ENCODE data around the gene CTDP1.

Gene CTDP1

DNA sequence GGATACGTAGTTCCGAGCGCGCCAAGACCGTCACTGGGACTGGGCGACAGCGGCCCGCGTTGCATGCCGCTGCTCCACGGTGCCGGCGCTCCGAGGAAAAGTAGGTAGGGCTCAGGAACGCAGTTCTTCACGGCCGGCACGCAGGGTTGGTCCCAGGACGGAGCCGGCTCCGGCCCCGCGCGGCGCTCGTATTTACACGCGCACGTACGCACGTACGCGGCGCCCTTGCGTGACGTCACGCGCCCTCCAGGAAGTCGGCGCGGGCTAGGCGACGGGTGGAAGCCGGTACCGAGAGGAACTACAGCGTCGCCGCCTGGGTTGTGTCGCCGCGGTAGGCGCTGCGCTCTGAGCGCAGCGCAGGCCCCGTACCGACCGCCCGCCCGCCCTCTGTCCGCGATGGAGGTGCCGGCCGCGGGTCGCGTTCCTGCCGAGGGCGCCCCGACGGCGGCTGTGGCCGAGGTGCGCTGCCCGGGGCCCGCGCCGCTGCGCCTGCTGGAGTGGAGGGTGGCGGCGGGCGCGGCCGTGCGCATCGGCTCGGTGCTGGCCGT, at the start of gene CTDP1:
Gene CTDP1 (plus strand): TSS at position 252 of the 548 bp plus-strand sequence. CDS start 145 bp downstream, at position 397.
- DNase-seq, result peak; percentile 92

DNA sequence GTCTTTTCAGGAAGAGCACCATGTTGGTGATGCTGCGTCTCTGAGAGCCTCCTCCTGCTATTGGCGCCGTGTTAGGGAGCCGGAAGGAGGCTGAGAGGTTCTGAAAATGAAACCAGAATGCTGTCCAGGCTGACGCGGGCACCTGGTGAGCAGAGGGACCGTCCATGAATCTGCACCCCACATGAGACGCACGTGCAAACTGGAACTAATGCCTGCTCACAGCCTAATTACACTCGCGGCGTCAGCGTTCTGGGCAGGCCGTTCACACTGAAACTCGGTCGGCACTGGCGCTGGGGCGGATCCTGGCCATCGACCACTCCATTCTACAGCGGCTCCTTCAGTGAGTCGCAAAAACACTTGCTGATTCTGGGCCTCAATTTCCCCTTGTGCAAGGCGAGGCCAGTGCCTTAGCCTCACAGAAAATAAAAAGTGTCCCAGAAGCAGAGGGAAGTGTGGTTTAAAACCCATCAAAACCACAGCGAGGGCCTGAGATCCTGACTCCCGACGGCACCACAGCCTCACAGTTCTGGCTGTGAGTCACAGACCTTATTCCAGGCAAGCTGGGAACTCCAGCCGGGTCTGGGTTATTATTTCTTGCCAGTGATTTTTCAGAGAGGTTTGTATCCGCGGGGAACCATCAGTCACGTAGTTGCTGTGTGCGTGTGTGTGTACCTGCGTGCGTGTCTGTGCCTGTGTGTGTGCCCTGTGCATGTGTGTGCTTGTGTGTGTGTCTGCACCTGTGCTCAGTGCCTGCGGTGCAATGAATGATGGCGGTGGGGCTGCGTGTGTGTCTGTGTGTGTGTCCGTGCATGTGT, 49.1 kb upstream of the CTDP1 start:
- DNase-seq, result no peak

GRCh38 chr18:79631096-79631507, 48.5 kb upstream of the CTDP1 start:
- no peak for DNase-seq

DNA sequence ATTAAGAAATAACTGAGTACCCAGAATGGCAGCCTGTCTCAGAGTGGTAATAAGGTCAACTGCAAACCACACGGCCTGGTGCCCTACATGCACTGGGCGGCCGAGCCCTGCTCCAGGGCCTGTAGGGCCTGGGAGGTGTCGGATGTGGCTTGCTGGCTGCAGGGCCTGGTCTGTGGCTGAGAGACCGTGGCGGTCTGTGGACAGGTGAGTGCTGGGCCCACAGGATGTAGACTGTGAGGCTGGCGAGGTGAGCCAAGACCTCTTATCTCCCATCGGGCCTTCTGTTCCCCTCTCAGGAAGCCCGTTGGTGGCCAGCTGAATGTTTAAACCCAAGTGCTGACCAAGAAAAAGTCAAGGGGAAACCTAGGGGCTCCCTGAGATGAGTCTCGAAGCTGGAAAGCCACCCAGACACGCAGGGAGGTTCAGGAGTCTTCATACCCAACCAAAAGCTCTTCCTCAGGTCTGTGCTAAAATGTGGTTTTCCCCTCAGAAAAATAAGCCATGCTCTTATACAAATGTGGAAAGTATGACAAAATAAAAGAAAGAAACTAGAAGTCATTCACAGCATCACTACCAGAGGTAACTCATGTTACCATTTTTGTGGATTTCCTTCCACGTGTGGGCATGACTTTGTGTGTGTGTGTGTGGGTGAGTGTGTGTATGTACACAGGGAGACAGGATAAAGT, 47.7 kb upstream of the CTDP1 start:
- no peak for DNase-seq

DNA sequence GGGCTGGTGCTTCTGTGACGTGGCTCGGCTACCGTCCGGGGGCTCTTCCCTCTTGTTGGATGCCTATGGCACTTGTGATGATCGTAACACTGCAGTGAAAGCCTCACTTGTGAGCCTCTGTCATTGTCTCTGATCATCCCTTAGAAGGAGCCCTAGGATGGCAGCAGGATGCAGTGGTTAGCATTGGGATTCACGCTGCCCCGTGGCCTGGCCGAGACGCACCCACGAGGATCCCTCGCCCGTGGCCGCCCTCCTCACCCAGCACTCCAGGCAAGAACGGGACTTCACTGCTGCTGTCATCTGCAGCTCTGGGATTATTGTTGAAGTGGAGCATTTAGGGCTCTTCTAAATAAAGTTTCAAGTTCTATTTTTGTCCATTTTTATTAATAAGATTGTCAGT, 46.8 kb upstream of the CTDP1 start:
- DNase-seq, result no peak

DNA sequence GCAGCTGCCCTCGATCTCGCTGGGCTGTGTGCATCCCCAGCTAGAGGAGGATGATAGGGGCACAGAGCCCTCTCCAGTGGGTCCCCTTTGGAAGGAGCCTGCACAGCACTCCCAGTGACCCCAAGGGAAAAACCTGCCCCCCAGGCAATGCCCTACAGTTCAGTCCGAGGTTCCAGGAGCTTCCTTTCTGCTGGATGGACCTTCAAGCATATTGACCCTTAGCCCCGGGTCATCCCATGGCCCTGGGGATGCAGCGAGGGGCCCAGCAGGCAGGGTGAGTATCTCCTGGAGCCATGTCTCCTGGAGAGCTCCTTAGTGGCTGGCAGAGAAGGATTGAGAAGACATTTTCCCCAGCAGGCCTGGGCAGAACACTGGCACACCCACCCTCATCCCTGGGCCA, 45.4 kb upstream of the CTDP1 start:
- DNase-seq, result no peak

DNA sequence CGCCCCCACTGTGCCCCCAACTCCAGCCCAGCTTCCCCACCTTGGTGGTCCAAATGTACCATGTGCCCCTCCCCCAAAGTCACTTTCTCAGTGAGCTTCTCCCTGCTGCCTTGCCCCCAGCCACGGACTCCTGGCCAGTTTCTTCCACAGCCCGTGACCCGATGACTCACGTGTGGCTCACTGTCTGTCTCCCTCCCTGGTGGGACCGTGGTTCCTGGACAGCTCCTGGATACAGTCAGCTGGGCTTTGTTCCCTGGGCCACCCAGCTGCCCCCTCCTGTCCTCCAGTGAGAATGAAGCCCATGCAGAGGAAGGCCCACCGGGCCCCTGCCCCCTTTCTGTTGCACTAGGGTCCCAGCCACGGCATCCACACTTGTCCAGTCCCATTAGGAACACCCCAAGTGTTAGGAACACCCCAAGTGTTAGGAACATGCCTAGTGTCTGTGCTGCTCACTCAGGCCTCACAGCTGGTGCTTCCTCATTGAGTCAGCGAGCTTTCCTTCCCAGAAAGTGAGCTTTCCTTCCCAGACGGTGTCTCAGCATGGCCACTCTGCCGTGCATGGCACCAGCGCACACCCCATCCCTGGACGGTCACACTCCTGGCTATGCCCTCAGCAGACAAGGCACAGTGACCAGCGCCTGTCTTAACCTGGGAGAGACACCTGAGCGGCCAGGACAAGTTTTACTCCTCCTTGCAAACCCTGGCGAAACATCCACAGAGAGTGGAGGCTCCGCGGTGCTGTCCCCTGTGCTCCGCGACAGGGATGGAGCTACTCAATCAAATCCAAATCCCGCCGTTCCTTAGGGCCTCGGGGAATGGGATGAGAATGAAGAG, 44.8 kb upstream of the CTDP1 start:
- no peak for DNase-seq

GRCh38 chr18:79635427-79635726, 44.2 kb upstream of the CTDP1 start:
- DNase-seq, result no peak

GRCh38 chr18:79637181-79637920, 42.3 kb upstream of the CTDP1 start:
- no peak for DNase-seq

DNA sequence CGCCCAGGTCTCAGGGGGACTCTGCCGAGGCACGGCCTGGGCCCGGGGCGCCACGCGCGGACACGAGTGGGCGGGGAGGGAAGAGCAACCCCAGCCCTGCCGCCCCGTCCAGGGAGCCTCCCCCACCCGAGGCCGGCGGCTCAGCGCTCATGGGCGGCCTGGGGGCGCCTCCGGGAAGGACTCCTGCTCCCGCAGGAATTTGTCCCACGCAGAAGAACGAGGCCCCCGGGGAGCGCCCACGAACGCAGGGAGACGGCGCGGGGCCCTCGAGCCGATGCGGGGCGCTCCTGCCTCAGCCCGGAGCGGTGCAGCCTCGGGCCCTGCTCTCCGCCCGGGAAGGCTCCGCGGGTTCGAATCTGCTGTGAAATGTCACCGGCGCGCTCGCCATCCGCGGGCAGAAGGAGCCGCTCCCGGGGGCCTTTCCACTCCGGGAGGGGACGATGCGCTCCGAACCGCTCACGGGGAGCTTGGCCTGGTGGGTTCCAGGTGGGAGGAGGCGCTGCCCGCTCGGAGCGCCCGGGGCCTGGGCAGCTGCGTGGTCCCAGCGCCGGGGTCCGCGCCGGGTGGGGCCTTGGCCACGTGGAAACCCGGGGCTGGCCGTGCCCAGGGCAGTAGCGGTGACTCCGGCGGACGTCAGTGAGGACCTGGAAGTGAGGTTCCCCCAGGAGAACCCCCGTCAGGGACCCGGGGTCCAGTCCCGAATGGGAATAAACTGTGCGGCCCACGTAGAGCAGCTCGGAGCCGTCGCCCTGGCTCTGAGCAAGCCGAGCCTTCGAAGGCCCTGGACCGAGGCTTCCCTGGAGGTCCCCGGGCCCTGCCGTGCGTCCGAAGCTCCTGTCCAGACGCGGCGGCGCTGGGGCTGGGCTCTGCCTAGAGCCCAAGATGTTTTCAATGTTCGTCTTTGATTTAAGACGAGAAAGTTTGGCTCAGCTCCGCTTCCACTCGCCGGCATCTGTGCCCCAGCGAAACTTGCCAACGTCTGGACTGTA, 41.4 kb upstream of the CTDP1 start:
- DNase-seq, result no peak

GRCh38 chr18:79639072-79639829, 40.4 kb upstream of the CTDP1 start:
- DNase-seq, result no peak

DNA sequence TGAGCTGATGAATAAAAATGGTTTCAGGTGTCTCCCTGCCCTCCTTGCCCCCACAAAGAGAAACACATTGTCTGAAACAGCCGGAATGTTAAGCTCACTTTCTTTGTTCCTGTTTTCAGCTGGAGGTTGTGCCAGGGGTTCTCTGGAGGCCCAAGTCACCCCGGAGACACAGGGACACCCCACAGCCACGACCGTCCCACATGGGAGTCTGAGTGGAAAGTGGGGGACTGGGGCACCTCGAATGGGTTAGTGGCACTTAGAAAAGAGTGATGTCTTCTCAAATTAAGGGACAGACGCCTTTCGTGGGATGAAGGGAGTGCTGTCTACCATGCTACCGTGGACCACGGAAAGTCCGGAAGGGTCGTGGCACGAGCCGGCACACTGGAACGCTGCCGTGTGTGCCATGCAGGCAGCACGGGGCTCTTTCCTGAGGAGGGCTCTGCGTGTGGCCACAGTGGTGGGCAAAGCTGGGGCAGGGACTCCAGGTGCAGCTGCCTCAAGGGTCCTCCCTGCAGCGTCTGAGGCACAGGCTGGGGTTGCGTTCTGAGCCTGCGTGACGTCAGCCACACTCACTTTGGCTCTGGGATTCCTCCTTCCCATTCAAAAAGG, 39.4 kb upstream of the CTDP1 start:
- no peak for DNase-seq

DNA sequence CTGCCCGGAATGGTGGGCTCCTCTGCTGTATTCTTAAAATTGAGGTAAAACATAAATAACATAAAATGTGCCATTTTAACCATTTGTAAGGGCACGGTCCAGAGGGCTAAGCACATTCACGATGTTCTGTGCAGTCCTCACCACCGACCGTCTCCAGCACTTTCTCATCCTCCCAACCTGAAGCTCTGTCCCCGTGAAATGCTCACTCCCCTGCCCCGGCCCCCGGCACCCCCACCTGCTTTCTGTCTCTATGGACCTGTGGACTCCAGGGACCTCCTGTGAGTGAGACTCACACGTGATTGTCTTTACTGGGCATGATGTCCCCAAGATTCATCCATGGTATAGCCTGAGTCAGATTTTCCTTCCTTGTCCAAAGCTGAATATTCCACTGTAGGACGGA, 38.7 kb upstream of the CTDP1 start:
- no peak for DNase-seq

DNA sequence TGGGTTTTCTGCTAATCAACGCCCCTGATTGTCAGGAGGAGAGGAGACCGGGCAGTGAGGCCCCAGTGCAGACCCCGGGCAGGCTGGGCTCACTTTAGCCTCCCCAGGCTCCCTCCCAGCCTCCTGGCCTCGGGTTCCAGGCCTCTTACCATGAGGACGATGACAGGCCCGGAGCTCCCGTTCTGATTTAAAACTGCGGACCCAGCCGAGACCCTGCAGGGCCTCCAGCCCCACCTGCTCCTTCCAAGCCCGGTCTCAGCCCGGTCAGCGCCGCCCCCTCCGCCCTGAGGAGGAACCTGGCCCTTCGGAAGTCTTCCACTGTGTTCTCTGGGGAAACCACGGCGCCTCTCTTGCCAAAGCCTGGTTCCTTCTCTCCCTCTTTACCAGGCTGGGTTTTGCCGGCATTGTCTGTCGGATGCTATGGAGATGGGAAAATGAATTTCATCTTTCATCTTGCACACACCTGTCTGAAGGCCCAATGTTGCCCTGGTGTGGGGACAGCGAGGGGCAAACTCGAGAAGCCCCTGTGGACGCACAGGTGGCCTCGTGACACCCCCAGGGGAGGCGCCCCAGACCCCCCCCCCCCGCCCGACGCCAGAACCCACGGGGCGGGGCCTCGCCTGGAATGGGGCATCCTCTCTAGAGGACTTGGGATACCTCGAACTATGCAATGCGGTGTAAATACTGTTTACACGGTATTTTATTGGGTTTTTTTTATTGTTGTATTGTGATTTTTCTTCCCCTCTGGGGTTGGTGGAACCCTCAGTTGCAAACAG, 37.7 kb upstream of the CTDP1 start:
- no peak for DNase-seq

- DNase-seq, result no peak
Measured at GRCh38 chr18:79642626-79643025, 37.0 kb upstream of the CTDP1 start.

- no peak for DNase-seq
Measured at GRCh38 chr18:79643054-79643984, 36.3 kb upstream of the CTDP1 start.

- DNase-seq, result peak; percentile 55
Measured at GRCh38 chr18:79644006-79644665, 35.5 kb upstream of the CTDP1 start.

DNA sequence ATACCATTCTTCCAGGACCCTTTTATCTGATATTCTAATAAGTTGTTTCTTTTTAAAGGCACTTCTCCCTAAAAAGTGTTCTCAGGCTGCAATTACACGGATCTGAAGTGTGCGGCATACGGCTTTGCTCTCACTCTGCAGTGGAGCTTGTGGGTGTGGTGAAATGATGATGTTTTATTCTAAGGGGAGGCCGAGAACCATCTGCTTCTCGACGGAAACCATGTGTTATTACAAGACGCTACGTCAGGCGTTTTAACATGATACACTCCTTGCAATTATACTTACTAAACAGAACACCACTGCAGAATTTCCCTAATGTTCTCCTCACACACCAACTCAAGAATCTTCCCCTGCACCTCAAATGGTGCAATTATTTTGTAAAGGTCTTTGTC, 34.9 kb upstream of the CTDP1 start:
- no peak for DNase-seq
